Mucosa of descending colon (tissue), 3 donors: ENCODE results near the gene NUDT4. TPM values are rescaled to one million over a fixed set of nuclear protein-coding genes. Genes with fewer than 3 reads are reported as not detected.
A peak's percentile ranks its signal among the peaks of the same experiment; 100 is the strongest.

Experiments used
- ATAC-seq: fragments of 200-7000 bp; cut with Tn5 transposase; one replicate; pipeline ENCODE4 v1.9.1; 2020; ENCODE audit warnings: mild to moderate bottlenecking, moderate library complexity
- DNase-seq, 3 donors: peaks; one replicate each; pipeline ENCODE4 v3.0.0-alpha.2; 2020
- H3K36me3 ChIP-seq: fragments of 200-600 bp; one replicate; pipeline ENCODE4 v1.8.0; 2021; ENCODE audit warnings: low read depth, mild to moderate bottlenecking
- H3K4me1 ChIP-seq: fragments of 200-600 bp; one replicate; pipeline ENCODE4 v1.8.0; 2021; ENCODE audit warnings: low read depth, mild to moderate bottlenecking
- H3K4me3 ChIP-seq: fragments of 200-600 bp; one replicate; pipeline ENCODE4 v1.8.0; 2021; ENCODE audit warnings: mild to moderate bottlenecking
- H3K9me3 ChIP-seq: fragments of 200-600 bp; one replicate; pipeline ENCODE4 v1.8.0; 2021; ENCODE audit warnings: mild to moderate bottlenecking
- CTCF ChIP-seq: fragments of 200-600 bp; IDR thresholded peaks from one replicate; pipeline ENCODE4 v1.8.0; 2022; ENCODE audit warnings: antibody characterized with exemption, mild to moderate bottlenecking
- intact Hi-C, 2 donors: fragments of 100-400 bp; cut with DNase I in 1 of 2; cut with micrococcal nuclease in 1 of 2; formaldehyde crosslinking; loops; one replicate each; pipeline versions ENCODE4 v1.11.0 to v1.11.1; 2022; cut with DNase I, micrococcal nuclease
- total RNA-seq, 3 donors: library from RNA; stranded (reverse); fragmentation: NEBNext Ultra II Directional in 2 of 3; extraction: Animal tissue kit (Norgen Biotek cat#: 25700) in 2 of 3; gene quantifications; one replicate each; pipeline versions ENCODE4 v1.2.1 to v1.2.4, GENCODE V29; 2021 to 2023
- donor health status: DM: no; HTN: no; CAD: no; lungs with moderate emphysema.
- donor health status: DM: no; HTN: no; CAD: no.
- donor health status: DM: no; HTN: yes; CAD: no.

Gene NUDT4
- total RNA-seq, 3 donors from 2014 or later, result 76.9 to 136 (median 121) TPM

DNA sequence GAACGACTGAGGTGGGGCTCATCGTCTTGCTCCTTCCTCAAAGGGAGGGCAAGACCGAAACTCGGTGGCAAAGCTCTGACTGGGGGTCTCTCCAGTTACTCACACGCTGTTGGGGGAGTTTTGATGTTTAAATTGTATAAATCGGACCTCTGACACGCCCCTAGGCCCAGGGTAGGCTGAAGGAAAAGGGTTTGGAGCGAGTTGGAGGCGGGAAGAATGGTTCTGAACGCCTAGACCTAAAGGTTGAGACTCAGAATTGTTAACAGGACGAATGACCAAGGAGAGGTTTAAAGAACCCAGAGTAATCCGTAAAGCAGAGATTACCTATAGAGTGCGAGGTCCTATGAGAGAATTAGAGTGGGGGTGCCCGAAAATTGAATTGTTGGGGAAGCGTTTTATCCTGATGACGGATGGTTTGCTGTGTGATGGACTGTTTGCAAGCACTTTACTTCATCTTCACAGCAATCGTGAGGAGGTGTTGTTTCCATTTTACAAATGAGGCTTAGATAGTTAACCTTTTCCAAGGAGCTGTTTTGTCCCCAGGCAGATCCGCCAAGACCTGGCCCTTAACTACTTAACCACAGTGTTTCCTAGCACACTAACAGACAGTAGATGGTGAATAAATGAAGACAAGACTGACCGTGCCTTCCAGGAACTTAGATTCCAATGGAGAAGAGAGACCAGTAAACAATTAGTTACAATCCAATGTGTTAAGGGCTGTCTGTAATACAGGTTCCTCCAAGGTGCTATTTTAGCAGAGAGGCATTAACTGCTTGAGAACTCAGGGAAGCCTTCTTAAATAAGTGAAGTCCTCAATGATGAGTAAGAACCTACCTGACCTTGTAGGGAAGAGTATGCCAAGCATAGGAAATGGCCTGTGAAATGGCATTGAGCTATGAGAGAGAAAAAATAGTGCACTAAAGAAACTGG is 65.0 kb downstream of the NUDT4 start:
- peak in 1 of 3 donors; percentile 18 for DNase-seq
- peak overlapping the region; percentile 100 for H3K4me3 ChIP-seq
- no peaks in the 10 kb centered on the region for H3K36me3 ChIP-seq
- TF ChIP-seq CTCF, result no peak
- intact Hi-C loops, result no loop called here
- H3K9me3 ChIP-seq, result no peaks in the 10 kb centered on the region
- ATAC-seq, result peak; percentile 5
- H3K4me1 ChIP-seq, result peaks cover 19% of the 10 kb centered on the region

DNA sequence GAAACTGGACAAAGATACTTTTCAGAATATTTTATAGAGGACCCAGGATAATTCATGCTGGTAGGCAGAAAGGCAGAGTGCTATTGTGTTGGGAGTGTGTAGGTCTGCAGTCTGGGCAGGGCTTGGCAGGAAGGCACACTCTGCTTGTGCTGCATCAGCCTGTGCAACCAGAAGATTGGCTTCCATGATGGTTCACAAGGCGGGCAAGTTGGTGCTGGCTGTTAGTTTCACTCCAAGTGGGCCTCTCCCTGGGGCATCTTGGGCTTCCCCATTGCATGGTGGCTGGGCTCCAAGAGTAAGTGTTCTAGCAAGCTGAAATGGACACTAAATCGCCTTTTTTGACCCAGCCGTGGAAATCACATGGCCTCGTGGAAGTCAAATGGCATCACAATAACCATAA is 65.9 kb downstream of the NUDT4 start:
- intact Hi-C loops, result no loop called here
- ATAC-seq (no peak), DNase-seq (no peak)
- H3K4me1 ChIP-seq, result peaks cover 19% of the 10 kb centered on the region
- H3K4me3 ChIP-seq, result no peak overlapping the region
- no peaks in the 10 kb centered on the region for H3K9me3 ChIP-seq
- TF ChIP-seq CTCF, result no peak
- H3K36me3 ChIP-seq, result no peaks in the 10 kb centered on the region

DNA sequence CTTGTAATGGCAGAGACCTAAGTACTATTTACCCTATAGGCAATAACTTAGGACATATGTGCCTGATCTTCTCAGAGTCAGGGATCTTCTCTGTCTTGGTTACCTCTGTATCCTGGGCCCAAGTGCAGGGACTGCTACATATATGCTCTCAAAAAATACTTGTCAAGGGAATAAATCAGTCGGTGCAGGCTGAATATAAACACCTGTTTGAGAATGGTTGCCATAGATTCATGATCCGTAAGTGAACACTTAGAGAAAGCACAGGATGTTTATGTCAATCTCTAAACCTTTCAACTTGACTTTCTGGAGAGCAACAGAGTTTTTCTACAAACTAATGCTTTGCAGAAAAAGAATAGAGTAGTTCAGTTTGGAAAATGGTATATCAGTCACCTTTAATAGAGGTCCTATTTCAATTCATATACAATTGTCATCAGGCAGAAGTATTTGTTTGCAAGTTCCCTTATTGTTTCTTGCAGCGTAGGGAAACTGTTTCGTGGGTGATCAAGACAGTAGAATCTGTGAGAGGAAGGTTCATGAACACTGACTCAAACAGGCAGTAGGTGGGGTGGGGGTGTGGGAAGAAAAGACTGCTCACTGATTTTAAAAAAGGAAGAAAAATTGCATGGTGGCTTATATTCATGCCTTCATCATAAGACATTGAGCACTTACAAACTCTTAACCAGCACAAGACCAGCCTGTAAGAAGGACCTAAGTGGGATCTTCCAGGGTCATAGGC is 70.0 kb downstream of the NUDT4 start:
- no peak for TF ChIP-seq CTCF
- intact Hi-C loops, result no loop called here
- ATAC-seq, result no peak

GRCh38 chr12:93448796-93449195 is 71.1 kb downstream of the NUDT4 start:
- peak; percentile 87 for ATAC-seq
- H3K9me3 ChIP-seq, result no peaks in the 10 kb centered on the region
- no peak for DNase-seq
- intact Hi-C loops, result no loop called here
- H3K4me1 ChIP-seq, result peaks cover 3% of the 10 kb centered on the region
- no peak for TF ChIP-seq CTCF
- no peaks in the 10 kb centered on the region for H3K36me3 ChIP-seq
- H3K4me3 ChIP-seq, result no peak overlapping the region

More for the DNA sequence above, 70.0 kb downstream of the NUDT4 start:
- no peaks in the 10 kb centered on the region for H3K9me3 ChIP-seq
- H3K36me3 ChIP-seq, result no peaks in the 10 kb centered on the region
- no peak for DNase-seq
- H3K4me1 ChIP-seq, result peaks cover 5% of the 10 kb centered on the region
- H3K4me3 ChIP-seq, result no peak overlapping the region

GRCh38 chr12:93449277-93449676 is 71.6 kb downstream of the NUDT4 start:
- no peaks in the 10 kb centered on the region for H3K9me3 ChIP-seq
- H3K4me1 ChIP-seq, result peaks cover 3% of the 10 kb centered on the region
- ATAC-seq (no peak), DNase-seq (no peak)
- intact Hi-C loops, result no loop called here
- no peaks in the 10 kb centered on the region for H3K36me3 ChIP-seq
- no peak overlapping the region for H3K4me3 ChIP-seq
- TF ChIP-seq CTCF, result no peak
